WERI-Rb-1 (cell line): ENCODE measurements around the gene CFAP43.
A peak's percentile ranks its signal among the peaks of the same experiment; 100 is the strongest.

Experiments
- DNase-seq: peaks from one replicate; pipeline ENCODE4 v3.0.0-alpha.2; 2020
- H3K27ac ChIP-seq: fragments of 250-450 bp; sonication (Bioruptor Pico); 2 replicates; pipeline ENCODE4 v1.5.1; 2020; ENCODE audit warnings: mild to moderate bottlenecking, moderate library complexity
- H3K27me3 ChIP-seq: fragments of 250-450 bp; sonication (Bioruptor Pico); 2 replicates; pipeline ENCODE4 v1.5.1; 2021; ENCODE audit warnings: mild to moderate bottlenecking, low read depth, moderate library complexity; ENCODE audit not compliant: insufficient read depth, severe bottlenecking
- H3K36me3 ChIP-seq: fragments of 250-450 bp; sonication (Bioruptor Pico); 2 replicates; pipeline ENCODE4 v1.5.1; 2020; ENCODE audit warnings: mild to moderate bottlenecking, moderate library complexity
- H3K4me3 ChIP-seq: 2 replicates; pipeline ENCODE4 v1.5.1; 2011; ENCODE audit warnings: low read depth, mild to moderate bottlenecking, control low read depth, low read length
- H3K9me3 ChIP-seq: fragments of 250-450 bp; sonication (Bioruptor Pico); 2 replicates; pipeline ENCODE4 v1.5.1; 2021; ENCODE audit warnings: mild to moderate bottlenecking, moderate library complexity; ENCODE audit not compliant: severe bottlenecking
- CTCF ChIP-seq: IDR thresholded peaks from 2 replicates; pipeline ENCODE4 v1.5.1; 2011; ENCODE audit warnings: low read depth, mild to moderate bottlenecking, control low read depth, inconsistent platforms, low read length

CFAP43 gene

DNA sequence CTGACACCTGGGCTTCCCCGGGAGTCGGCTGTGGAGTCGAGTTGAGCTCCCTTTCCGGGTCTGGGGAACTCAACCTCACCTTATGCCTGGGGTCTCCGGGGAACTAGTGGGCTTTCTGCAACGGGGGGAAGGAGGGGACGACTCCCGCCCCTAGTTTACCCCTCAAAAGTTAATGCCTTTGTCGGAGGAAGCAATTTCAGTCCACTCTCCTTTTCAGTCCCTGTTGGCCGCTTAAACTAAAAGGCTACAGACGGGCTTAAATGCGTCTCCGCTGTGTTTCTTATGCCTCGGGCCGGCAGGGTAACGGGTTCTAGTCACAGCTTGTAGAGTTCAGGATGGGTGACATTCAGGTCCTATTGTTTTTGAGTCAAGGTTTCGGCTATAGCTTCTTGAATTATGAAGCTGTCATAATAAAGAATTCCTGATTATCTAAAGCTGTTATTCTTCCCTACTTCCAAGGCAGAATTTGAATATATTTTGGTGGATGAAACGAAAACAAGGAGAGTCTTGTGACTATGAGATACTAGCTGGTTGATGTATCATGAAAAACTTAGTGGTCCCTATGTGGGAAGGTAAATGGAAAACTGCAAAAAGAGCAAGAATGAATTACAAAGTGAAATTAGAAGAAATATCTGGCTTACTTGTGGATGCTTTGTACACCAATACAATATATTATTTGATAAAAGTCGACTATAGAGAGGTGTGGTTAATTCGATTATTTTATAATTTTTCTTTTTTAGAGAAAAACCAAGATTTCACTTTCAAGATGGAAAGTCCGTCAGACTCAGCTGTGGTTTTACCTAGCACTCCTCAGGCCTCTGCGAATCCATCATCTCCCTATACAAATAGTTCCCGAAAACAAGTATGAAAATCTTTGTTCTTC is 109.7 kb downstream of the CFAP43 start:
- TF ChIP-seq CTCF: no peak
- DNase-seq: no peak

GRCh38 chr10:104121485-104122224 is 110.5 kb downstream of the CFAP43 start, which contains the start of gene SFR1:
Gene SFR1 (plus strand): TSS chr10:104122171. CDS start chr10:104122184, 13 bp downstream.
- H3K36me3 ChIP-seq: no peaks in the 10 kb centered on the region

More for the DNA sequence above, 109.7 kb downstream of the CFAP43 start:
- Histone ChIP-seq H3K4me3 (peak overlapping the region; percentile 85), H3K9me3 (no peaks in the 10 kb centered on the region), H3K36me3 (no peaks in the 10 kb centered on the region), H3K27ac (peak overlapping the region; percentile 92), H3K27me3 (no peaks in the 10 kb centered on the region)

GRCh38 chr10:104120903-104121484 is 111.2 kb downstream of the CFAP43 start:
- no peaks in the 10 kb centered on the region for H3K36me3 ChIP-seq
- H3K4me3 ChIP-seq: peak overlapping the region; percentile 94
- peak; percentile 70 for DNase-seq
- H3K9me3 ChIP-seq: no peaks in the 10 kb centered on the region
- peak overlapping the region; percentile 93 for H3K27ac ChIP-seq
- TF ChIP-seq CTCF: no peak
- no peaks in the 10 kb centered on the region for H3K27me3 ChIP-seq

More at GRCh38 chr10:104121485-104122224, 110.5 kb downstream of the CFAP43 start, which contains the start of gene SFR1:
- peak; percentile 68 for TF ChIP-seq CTCF
- Histone ChIP-seq H3K27me3 (no peaks in the 10 kb centered on the region), H3K9me3 (no peaks in the 10 kb centered on the region), H3K27ac (peak within 1 kb of the TSS; percentile 93), H3K4me3 (peak within 1 kb of the TSS; percentile 94)
- DNase-seq: peak; percentile 99

GRCh38 chr10:104120512-104120902 is 111.7 kb downstream of the CFAP43 start:
- no peak for DNase-seq
- TF ChIP-seq CTCF: no peak
- no peaks in the 10 kb centered on the region for H3K9me3 ChIP-seq
- peak overlapping the region; percentile 94 for H3K4me3 ChIP-seq
- H3K27me3 ChIP-seq: no peaks in the 10 kb centered on the region
- H3K36me3 ChIP-seq: no peaks in the 10 kb centered on the region
- H3K27ac ChIP-seq: peak overlapping the region; percentile 93

GRCh38 chr10:104119996-104120395 is 112.2 kb downstream of the CFAP43 start:
- Histone ChIP-seq H3K4me3 (no peak overlapping the region), H3K27ac (no peak overlapping the region), H3K36me3 (no peaks in the 10 kb centered on the region), H3K9me3 (no peaks in the 10 kb centered on the region), H3K27me3 (no peaks in the 10 kb centered on the region)
- TF ChIP-seq CTCF: no peak
- no peak for DNase-seq
